Fibroblast of skin of right biceps (primary cell): ENCODE measurements around the gene GFOD1.
A peak's percentile ranks its signal among the peaks of the same experiment; 100 is the strongest.
"Not testable (repeated sequence)": the region's sequence is repeated elsewhere in the genome, so short reads cannot be mapped to it uniquely, and the experiment has no call there.

Experiments
- DNase-seq: peaks from one replicate; pipeline ENCODE4 v3.0.0-alpha.2; 2013

The GFOD1 gene

GRCh38 chr6:13463941-13464340, 23.5 kb downstream of the GFOD1 start:
- DNase-seq = no peak

GRCh38 chr6:13463328-13463717, 24.1 kb downstream of the GFOD1 start:
- no peak for DNase-seq

DNA sequence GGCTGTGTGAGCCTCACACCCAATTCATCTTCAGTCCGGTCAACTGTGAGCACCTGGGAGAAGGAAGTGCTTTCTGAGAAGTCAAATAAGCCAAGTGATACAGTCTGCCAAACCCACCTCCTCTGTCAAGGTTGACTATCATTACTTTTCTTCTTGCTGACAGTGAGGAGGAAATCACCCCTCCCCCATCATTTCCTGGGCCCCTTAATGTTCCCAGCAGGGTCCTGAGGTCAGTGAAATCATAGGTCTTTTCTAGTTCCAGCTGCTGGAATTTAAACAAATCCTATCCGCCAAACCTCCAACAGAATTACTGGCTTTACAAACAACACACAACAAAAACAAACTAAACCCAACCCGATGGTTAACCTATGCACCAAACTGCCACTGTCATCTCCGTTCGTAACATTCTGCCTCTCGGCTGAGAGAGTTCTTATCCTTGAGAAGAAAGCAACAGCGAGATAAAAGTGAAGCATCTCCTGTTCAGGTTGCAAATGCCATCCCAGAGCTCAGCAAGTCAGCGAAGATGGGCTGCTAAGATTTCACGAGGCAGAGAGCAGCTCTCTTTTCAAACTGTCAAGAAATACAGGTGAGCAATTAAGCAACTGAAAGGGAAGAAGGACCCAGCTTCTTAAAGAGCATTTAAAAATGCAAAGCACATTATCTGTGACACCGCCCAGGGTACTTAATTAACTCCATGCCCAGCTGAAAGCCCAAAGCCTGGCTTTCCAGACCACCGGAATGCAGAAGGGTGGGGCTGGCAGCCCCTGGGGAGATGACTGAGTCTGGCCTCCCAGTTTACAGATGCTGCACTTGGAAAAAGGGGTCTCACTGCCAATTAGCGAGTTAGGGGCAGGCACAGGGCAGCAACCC, 24.7 kb downstream of the GFOD1 start:
- peak; percentile 70 for DNase-seq

DNA sequence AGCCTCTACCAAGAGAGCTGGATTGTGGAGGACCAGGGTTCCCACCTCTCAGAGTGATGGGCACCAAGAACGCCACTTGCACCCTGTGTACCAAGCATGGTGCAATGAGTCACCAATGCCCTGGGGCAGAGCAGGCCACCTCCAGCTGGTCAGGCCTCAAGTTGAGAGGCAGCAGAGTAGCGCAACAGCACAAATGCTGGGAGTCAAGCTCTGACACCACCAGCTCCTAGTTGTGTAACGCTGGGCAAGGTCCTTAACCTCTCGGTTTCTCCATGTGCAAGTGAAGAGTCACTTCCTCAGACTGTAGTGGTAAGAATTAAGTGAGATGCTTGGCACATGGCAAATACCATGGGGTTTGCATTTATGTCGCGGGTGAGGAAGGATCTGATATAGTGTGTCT, 25.6 kb downstream of the GFOD1 start:
- no peak for DNase-seq

- no peak for DNase-seq
These were observed 26.1 kb downstream of the GFOD1 start for GRCh38 chr6:13461307-13461706.

DNA sequence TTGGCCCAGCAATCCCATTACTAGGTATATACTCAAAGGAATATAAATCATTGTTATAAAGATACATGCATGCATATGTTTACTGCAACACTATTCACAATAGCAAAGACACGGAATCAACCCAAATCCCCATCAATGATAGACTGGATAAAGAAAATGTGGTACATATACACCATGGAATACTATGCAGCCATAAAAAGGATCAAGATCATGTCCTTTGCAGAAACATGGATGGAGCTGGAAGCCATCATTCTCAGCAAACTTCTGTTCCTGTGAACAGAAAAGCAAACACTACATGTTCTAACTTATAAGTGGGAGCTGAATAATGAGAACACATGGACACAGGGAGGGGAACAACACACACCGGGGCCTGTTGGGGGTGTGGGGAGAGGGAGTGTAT, 27.1 kb downstream of the GFOD1 start:
- not testable (repeated sequence) for DNase-seq

- DNase-seq = peak; percentile 40
These were observed 29.8 kb downstream of the GFOD1 start for GRCh38 chr6:13457577-13457976.

DNA sequence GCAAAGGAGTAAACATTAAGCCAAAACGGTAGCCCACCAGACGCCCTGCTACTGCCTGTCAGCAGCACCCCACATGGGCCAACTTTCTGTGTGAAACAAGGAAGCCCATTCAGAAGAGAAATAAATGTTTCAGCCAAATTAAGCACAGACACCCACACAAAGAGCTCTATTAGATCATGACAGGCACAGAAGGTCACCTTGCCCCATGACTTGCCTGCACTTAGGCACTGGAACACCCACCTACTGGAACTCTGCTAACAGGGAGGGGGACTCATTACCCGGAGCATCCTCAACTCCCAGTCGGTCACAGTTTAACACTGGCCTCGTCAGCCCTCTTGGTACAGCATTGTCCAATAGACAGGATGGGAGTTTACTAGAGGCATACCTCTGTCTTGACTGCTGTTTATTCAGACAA, 31.8 kb downstream of the GFOD1 start:
- DNase-seq = no peak

GRCh38 chr6:13454286-13455221, 32.8 kb downstream of the GFOD1 start:
- DNase-seq = peak; percentile 40

DNA sequence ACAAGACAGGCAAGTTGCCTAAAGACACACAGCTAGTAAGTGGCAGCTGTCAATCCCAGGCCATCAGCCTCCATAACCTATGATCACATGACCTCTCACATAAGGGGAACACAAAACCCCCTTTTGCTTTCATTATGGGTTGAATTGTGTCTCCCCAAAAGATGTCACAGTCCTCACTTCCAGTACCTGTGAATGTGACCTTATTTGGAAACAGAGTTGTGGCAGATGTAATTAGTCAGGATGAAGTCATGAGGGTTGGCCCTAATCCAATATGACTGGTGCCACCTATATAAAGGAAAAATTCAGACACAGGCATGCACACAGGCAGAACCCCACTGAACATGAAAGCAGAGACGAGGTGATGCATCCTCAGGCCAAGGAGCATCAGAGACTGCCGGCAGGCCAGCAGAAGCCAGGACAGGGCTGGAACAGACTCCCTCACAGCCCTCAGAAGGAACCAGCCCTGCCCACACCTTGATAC, 33.6 kb downstream of the GFOD1 start:
- DNase-seq = peak; percentile 70

- no peak for DNase-seq
These were observed 34.2 kb downstream of the GFOD1 start for GRCh38 chr6:13453153-13453552.

GRCh38 chr6:13452346-13453117, 34.9 kb downstream of the GFOD1 start:
- no peak for DNase-seq

GRCh38 chr6:13451181-13451895, 36.1 kb downstream of the GFOD1 start:
- no peak for DNase-seq

DNA sequence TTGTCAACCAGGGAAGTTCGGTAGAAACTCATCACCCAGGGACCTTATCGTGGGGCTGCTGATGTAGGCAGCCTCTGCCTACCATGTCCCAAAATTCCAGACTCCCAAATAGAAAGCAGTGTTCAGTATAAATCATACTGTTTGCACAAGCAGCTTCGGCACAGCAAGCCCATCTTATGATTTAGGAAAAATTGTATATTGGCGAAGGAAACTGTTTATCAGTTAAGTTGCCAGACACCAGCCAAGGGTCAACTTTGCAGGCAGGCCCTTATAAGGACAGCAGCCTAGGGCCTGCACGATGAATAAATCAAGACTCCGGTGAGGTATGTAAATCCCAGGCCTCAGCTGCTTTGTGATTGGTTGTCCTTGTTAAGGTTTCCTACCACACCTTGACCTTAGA, 36.8 kb downstream of the GFOD1 start:
- no peak for DNase-seq

DNA sequence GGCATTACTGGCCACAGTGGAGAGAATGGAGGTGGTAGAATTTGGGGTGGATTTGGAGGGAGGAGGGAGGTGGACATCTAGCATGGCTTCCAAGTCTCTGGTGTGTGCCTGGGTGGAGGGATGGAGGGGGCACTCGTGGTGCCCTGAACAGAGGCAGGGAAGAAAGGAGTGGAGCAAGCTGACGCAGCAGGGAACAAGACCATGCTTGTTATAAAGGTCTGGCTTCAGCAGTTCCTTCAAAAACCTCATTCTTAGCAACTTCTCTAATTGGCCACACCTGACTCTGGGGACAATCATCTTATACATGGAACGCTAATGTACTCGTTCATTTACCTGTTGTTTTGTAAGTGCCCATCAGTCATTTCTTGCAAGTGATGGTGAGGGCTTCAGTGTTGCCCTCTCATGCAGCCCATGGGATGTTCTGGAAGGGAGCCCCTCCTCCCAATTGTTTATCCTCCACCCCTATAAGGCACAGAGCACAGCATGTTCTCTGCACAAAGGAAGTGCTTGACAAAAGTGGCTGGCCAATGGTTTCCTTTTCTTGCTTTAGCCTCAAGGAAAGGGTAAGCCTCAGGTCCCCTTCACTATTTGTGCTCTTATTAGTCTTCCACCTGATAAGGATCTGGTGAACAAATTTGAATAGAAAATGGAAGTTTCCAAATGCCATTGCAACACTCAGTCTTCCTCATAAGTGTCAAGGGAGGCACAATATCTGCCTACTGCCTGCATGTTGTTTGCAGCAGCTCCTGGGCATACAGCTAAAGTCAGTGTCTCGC, 39.3 kb downstream of the GFOD1 start:
- no peak for DNase-seq

DNA sequence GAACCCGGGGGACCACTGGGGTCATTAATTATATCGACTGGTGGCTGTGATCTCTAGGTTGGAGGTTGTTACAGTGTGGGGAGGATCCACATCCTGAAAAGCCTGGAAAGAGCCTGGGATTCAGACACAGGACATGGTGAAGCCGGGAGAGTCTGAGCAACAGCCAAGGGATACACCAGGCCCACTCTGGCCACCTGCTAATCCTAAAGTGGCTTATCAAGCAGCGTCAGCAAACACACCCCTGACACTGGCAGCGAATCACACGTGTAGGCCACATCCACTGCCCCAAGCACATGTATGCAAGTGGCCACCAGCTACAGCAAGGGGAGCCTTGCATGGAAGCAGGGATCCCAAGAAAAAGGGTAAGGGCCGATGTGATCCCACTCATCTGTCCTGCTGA, 41.0 kb downstream of the GFOD1 start:
- no peak for DNase-seq

DNA sequence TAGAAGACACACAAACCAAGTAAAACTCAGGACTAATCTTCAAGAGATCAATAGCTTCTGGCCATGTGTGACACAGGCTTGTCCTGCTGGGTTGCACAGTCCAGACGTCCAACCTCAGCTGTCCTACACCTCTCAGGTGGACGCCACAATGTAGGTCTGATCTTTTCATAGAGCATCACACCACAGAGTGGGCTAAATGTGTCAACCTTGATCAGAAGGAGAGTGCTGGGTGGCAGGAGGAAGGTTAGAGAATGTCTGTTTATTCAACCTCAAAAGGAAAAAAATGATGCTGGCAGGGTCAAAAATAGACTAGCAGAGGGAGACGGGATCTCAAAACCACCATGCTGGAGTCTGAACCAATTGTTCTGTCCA, 41.7 kb downstream of the GFOD1 start:
- no peak for DNase-seq

GRCh38 chr6:13445005-13445743, 42.2 kb downstream of the GFOD1 start:
- DNase-seq = peak; percentile 63

GRCh38 chr6:13444604-13445003, 42.8 kb downstream of the GFOD1 start:
- DNase-seq = no peak

DNA sequence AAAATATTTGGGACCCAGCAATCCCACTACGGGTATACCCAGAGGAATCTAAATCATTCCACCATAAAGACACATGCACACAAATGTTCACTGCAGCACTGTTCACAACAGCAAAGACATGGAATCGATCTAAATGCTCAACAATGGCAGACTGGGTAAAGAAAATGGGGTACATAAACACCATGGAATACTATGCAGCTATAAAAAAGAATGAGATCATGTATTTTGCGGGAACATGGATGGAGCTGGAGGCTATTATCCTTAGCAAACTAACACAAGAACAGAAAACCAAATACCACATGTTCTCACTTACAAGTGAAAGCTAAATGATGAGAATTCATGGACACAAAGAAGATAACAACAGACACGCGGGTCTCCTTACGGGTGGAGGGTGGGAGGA, 43.4 kb downstream of the GFOD1 start:
- DNase-seq = not testable (repeated sequence)

DNA sequence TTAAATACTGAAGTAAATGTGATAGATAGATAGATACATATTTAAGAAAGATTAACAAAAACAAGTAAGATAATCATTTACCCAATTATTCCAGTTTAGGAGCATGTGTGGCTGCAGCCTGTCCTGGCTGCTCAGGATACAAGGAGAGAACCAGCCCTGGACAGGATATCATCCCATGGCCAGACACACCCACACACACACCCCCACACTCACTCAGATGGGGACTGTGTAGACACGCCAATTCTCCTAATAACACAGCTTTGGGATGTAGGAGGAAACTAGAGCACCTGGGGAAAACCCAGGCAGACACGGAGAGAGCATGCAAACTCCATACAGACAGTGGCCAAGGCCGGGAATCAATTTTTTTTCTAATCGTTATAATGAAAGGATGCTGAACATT, 45.6 kb downstream of the GFOD1 start:
- no peak for DNase-seq
